Sigmoid colon (tissue), 4 donors: Measurements from ENCODE around the gene YARS1.

Source experiments
- CTCF ChIP-seq, 4 experiments: fragments of 450-650 bp in 3 of 4; fragments of 200-600 bp in 1 of 4; IDR thresholded peaks; one replicate each; pipeline ENCODE4 v1.5.1; 2016 to 2019; ENCODE audit warnings: antibody characterized with exemption in 4 of 4, mild to moderate bottlenecking in 3 of 4, moderate library complexity in 2 of 4
- POLR2AphosphoS5 ChIP-seq, 4 donors: sonication (generic); formaldehyde crosslinking; IDR thresholded peaks; one replicate each; pipeline ENCODE4 v1.6.1; 2017; ENCODE audit warnings: antibody characterized with exemption in 4 of 4

- no peak for TF ChIP-seq POLR2AphosphoS5 (IDR thresholded peaks at IDR 0.05)
- TF ChIP-seq CTCF (IDR thresholded peaks at IDR 0.05): no peak
Observed at GRCh38 chr1:32758177-32758794, 58.9 kb downstream of the YARS1 start.
